CD8-positive, alpha-beta memory T cell (primary cell): ENCODE data around the gene CRTAC1. TPM values are rescaled to one million over a fixed set of nuclear protein-coding genes. Genes with fewer than 3 reads are reported as not detected.

Source experiments
- CTCF ChIA-PET: fragments of 350-600 bp; sonication (Branson Sonifier 250); formaldehyde crosslinking; loops from one replicate; lab custom pipeline; 2021; ENCODE audit warnings: antibody characterized with exemption; lab: Charles Lee
- POLR2A ChIA-PET: fragments of 350-600 bp; sonication (Branson Sonifier 250); formaldehyde crosslinking; loops from one replicate; lab custom pipeline; 2021; ENCODE audit warnings: antibody characterized with exemption; lab: Charles Lee
- DNase-seq, 5 donors: peaks; one replicate each; pipeline versions ENCODE4 v3.0.0 to v3.0.0-alpha.2; 2020 to 2022; ENCODE audit warnings: mixed read lengths in 1 of 5
- H3K27ac ChIP-seq: one replicate; pipeline ENCODE4 v1.7.0; 2013; ENCODE audit warnings: low read depth, mild to moderate bottlenecking, low read length, moderate library complexity
- H3K27me3 ChIP-seq: 2 replicates; pipeline ENCODE4 v1.7.0; 2013; ENCODE audit warnings: low read length, mild to moderate bottlenecking; ENCODE audit not compliant: insufficient read depth, poor library complexity, severe bottlenecking
- H3K36me3 ChIP-seq: 2 replicates; pipeline ENCODE4 v1.7.0; 2013; ENCODE audit warnings: mild to moderate bottlenecking, low read length, moderate library complexity; ENCODE audit not compliant: insufficient read depth
- H3K4me1 ChIP-seq: 2 replicates; pipeline ENCODE4 v1.7.0; 2013; ENCODE audit warnings: mild to moderate bottlenecking, low read length, moderate library complexity; ENCODE audit not compliant: insufficient read depth
- H3K4me3 ChIP-seq: 2 replicates; pipeline ENCODE4 v1.7.0; 2013; ENCODE audit warnings: mild to moderate bottlenecking, low read length
- H3K9me3 ChIP-seq: 2 replicates; pipeline ENCODE4 v1.7.0; 2013; ENCODE audit warnings: mild to moderate bottlenecking, low read length
- H3K27ac Mint-ChIP-seq, 8 donors: one replicate each; pipeline ENCODE4 v1.8.0; 2020 to 2021; ENCODE audit warnings: mixed read lengths in 8 of 8, mild to moderate bottlenecking in 6 of 8, inconsistent platforms in 3 of 8, moderate library complexity in 3 of 8
- H3K27me3 Mint-ChIP-seq, 2 donors: one replicate each; pipeline ENCODE4 v1.8.0; 2020 to 2021; ENCODE audit warnings: mixed read lengths in 2 of 2, mild to moderate bottlenecking in 1 of 2, moderate library complexity in 1 of 2
- H3K36me3 Mint-ChIP-seq, 3 donors: one replicate each; pipeline ENCODE4 v1.8.0; 2020 to 2021; ENCODE audit warnings: mixed read lengths in 3 of 3, inconsistent platforms in 1 of 3, mild to moderate bottlenecking in 1 of 3
- H3K4me1 Mint-ChIP-seq, 3 donors: one replicate each; pipeline ENCODE4 v1.8.0; 2020 to 2021; ENCODE audit warnings: mixed read lengths in 3 of 3, inconsistent platforms in 1 of 3, mild to moderate bottlenecking in 1 of 3
- H3K4me3 Mint-ChIP-seq, 7 donors: one replicate each; pipeline ENCODE4 v1.8.0; 2020 to 2021; ENCODE audit warnings: mixed read lengths in 7 of 7, mild to moderate bottlenecking in 6 of 7, moderate library complexity in 4 of 7, inconsistent platforms in 2 of 7
- H3K9me3 Mint-ChIP-seq, 5 donors: one replicate each; pipeline ENCODE4 v1.8.0; 2020 to 2022; ENCODE audit warnings: mixed read lengths in 5 of 5, mild to moderate bottlenecking in 3 of 5, moderate library complexity in 2 of 5, inconsistent platforms in 1 of 5
- polyA plus RNA-seq: library from polyadenylated mRNA; unstranded; fragments of 300-500 nt; fragmentation: Illumina TruSeq; gene quantifications from one replicate; pipeline ENCODE4 v1.2.3, GENCODE V29; 2021
- total RNA-seq, 2 experiments: library from RNA; stranded (reverse); gene quantifications; one replicate each; pipeline ENCODE4 v1.2.3, GENCODE V29; 2021

The CRTAC1 gene
- total and polyA plus RNA-seq, 3 experiments from 2014 or later, result not detected

DNA sequence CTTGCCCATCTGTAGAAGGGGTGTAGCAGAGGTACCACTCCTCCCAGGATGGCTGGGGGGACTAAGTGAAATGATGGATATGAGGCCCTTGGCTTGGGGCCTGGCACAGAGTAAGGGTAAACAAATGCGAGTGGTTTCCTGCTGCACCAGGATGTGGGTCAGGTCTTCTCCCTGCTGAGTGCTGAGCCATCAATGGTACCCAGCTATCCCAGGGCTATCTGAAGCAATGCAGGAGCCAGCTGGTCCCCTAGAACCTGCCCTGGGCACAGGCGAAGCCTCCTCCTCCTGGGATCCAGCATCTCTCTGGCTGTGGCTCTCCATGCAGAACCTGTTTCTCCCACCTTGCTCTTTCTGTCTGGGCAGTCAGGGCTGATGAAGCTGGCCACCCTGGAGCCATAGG lies 201.7 kb downstream of the CRTAC1 start:
- Mint-ChIP-seq H3K4me1 (peaks cover 19 to 21% (median 20%) of the 10 kb centered on the region in 3 donors), H3K27me3 (peaks cover 0 to 2% of the 10 kb centered on the region in 2 donors), H3K36me3 (peaks cover 0 to 1% (median 0%) of the 10 kb centered on the region in 3 donors), H3K9me3 (no peaks in the 10 kb centered on the region), H3K27ac (peak overlapping the region in 6 of 8 donors; percentile 45 to 82 (median 64)), H3K4me3 (peak overlapping the region in 1 of 7 donors; percentile 41)
- no peaks in the 10 kb centered on the region for H3K9me3 ChIP-seq
- no peaks in the 10 kb centered on the region for H3K27me3 ChIP-seq
- H3K4me1 ChIP-seq, result peaks cover 18% of the 10 kb centered on the region
- no peak overlapping the region for H3K4me3 ChIP-seq
- H3K27ac ChIP-seq, result no peak overlapping the region
- no peak for DNase-seq
- CTCF ChIA-PET, result interaction anchor here (1.6 kb wide), 2 partner anchors 36 to 40 kb away, joined by 4 to 5 read pairs; no protein-coding TSS in a partner anchor
- POLR2A ChIA-PET, result no interaction called here
- H3K36me3 ChIP-seq, result no peaks in the 10 kb centered on the region

DNA sequence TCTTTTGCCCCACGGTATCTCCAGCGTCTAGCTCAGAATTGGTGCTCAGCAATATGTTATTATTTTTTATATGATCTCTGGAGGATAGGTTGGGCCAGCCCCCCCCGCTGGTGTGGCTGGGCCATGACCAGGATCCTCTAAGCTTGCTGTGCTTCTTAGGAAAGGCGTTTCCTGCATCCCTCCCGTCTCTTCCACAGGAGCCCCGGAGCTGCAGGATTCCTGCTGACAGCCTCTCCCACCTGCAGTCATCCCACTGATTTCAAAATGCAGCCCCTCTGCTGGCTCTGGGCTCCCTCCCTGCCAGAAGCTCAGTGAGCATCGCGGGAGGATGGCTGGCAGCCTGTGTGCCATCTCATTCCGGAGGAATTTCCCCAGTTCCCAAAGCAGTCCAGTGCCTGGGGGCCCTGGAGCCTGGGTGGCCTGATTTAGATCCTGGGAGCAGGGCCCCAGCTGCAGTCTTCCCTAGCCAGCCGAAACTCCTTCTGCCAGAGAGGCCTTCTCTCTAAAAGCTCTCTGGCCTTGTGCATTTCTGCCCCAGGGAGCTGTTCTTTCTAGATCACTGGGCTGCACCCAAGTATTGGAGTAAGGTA lies 202.6 kb downstream of the CRTAC1 start:
- no peaks in the 10 kb centered on the region for H3K9me3 ChIP-seq
- H3K4me3 ChIP-seq, result no peak overlapping the region
- ChIA-PET CTCF (interaction anchor here (1.6 kb wide), 2 partner anchors 36 to 41 kb away, joined by 4 to 5 read pairs; no protein-coding TSS in a partner anchor), POLR2A (no interaction called here)
- no peaks in the 10 kb centered on the region for H3K36me3 ChIP-seq
- H3K9me3 Mint-ChIP-seq, result no peaks in the 10 kb centered on the region
- peak overlapping the region in 2 of 8 donors; percentile 7 to 82 for H3K27ac Mint-ChIP-seq
- no peak for DNase-seq
- H3K4me3 Mint-ChIP-seq, result no peak overlapping the region
- H3K4me1 ChIP-seq, result peaks cover 18% of the 10 kb centered on the region
- no peak overlapping the region for H3K27ac ChIP-seq
- H3K36me3 Mint-ChIP-seq, result peaks cover 0 to 1% (median 0%) of the 10 kb centered on the region in 3 donors
- no peaks in the 10 kb centered on the region for H3K27me3 ChIP-seq
- peaks cover 19 to 21% (median 20%) of the 10 kb centered on the region in 3 donors for H3K4me1 Mint-ChIP-seq
- peaks cover 0 to 2% of the 10 kb centered on the region in 2 donors for H3K27me3 Mint-ChIP-seq

- CTCF ChIA-PET, result no interaction called here
- Histone ChIP-seq H3K9me3 (no peaks in the 10 kb centered on the region), H3K4me3 (no peak overlapping the region), H3K36me3 (no peaks in the 10 kb centered on the region), H3K27ac (no peak overlapping the region), H3K27me3 (no peaks in the 10 kb centered on the region), H3K4me1 (peaks cover 18% of the 10 kb centered on the region)
- no peak overlapping the region for H3K4me3 Mint-ChIP-seq
- peak overlapping the region in 2 of 8 donors; percentile 19 to 45 for H3K27ac Mint-ChIP-seq
- POLR2A ChIA-PET, result no interaction called here
- peaks cover 19 to 21% (median 20%) of the 10 kb centered on the region in 3 donors for H3K4me1 Mint-ChIP-seq
- H3K27me3 Mint-ChIP-seq, result peaks cover 0 to 2% of the 10 kb centered on the region in 2 donors
- DNase-seq, result no peak
- no peaks in the 10 kb centered on the region for H3K9me3 Mint-ChIP-seq
- H3K36me3 Mint-ChIP-seq, result peaks cover 0 to 1% (median 0%) of the 10 kb centered on the region in 3 donors
Observed at GRCh38 chr10:97826892-97827291, 203.5 kb downstream of the CRTAC1 start.

DNA sequence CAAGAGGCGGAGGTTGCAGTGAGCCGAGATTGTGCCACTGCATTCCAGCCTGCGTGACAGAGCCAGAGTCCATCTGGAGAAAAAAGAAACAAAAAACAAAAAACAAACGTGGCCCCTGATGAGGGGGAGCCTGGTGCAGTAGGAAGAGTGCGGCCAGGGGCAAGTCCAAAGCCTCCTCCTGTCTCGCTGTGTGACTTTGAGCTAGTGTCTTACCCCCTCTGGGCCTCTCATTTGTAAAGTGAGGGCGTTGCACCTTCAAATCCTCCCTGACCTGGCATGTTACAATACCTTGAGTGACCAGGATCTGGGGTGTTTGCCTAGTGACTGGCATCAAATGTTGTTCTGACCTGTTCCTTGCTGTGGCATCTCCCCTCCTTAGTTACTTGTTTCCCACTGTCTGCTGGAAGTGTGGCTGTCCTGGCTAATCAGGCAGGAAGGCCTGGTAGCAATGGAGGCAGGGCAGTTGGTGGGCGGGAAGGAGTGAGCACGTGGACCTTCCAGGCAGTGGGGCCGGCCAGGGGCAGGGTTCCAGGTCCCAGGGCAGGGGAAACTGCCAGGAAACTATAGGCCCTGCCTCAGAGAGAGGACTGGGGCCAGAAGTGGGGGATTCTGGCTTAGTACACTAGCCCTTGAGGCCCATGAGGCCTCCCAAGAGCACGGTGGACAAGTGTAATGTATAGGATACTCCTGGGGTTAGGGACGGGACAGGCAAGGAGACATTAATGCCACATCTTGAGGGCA lies 205.2 kb downstream of the CRTAC1 start:
- peaks cover 0 to 2% of the 10 kb centered on the region in 2 donors for H3K27me3 Mint-ChIP-seq
- ChIA-PET CTCF (interaction anchor here (0.6 kb wide), 1 partner anchor 1467 kb away, joined by 3 read pairs; no protein-coding TSS in a partner anchor), POLR2A (no interaction called here)
- no peaks in the 10 kb centered on the region for H3K9me3 ChIP-seq
- no peak overlapping the region for H3K4me3 Mint-ChIP-seq
- H3K27ac ChIP-seq, result no peak overlapping the region
- DNase-seq, result no peak
- H3K36me3 Mint-ChIP-seq, result peaks cover 0 to 1% (median 0%) of the 10 kb centered on the region in 3 donors
- peaks cover 17 to 20% (median 18%) of the 10 kb centered on the region in 3 donors for H3K4me1 Mint-ChIP-seq
- peak overlapping the region in 2 of 8 donors; percentile 26 to 47 for H3K27ac Mint-ChIP-seq
- peaks cover 18% of the 10 kb centered on the region for H3K4me1 ChIP-seq
- H3K36me3 ChIP-seq, result no peaks in the 10 kb centered on the region
- H3K4me3 ChIP-seq, result no peak overlapping the region
- no peaks in the 10 kb centered on the region for H3K27me3 ChIP-seq
- H3K9me3 Mint-ChIP-seq, result no peaks in the 10 kb centered on the region

DNA sequence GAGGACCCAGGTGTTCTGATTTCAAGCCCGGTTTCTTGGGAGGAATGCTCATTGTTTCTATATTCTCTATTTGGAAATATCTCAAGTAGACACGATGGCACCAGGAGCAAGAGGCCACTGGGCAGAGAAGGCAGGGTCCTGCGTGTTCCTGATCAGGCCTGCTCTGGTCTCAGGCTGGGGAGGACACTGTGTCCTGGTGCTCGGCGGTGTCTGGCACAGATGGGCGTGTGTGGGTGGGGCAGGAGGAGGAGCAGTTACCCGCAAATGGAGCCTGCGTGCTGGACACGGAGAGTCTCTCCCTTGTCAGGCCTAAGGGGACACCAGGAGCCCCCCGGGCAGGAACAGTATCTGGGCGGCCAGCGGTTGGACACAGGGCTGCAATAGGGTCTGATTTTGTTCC lies 206.7 kb downstream of the CRTAC1 start:
- no peak for DNase-seq
- CTCF ChIA-PET, result no interaction called here
- no peaks in the 10 kb centered on the region for H3K36me3 ChIP-seq
- Mint-ChIP-seq H3K4me1 (peaks cover 6 to 7% (median 7%) of the 10 kb centered on the region in 3 donors), H3K27me3 (peaks cover 2 to 3% of the 10 kb centered on the region in 2 donors), H3K36me3 (peaks cover 0 to 3% (median 0%) of the 10 kb centered on the region in 3 donors), H3K27ac (peak overlapping the region in 1 of 8 donors; percentile 77), H3K9me3 (no peaks in the 10 kb centered on the region), H3K4me3 (no peak overlapping the region)
- no peaks in the 10 kb centered on the region for H3K27me3 ChIP-seq
- H3K9me3 ChIP-seq, result no peaks in the 10 kb centered on the region
- H3K4me3 ChIP-seq, result no peak overlapping the region
- peaks cover 8% of the 10 kb centered on the region for H3K4me1 ChIP-seq
- POLR2A ChIA-PET, result no interaction called here
- H3K27ac ChIP-seq, result no peak overlapping the region

DNA sequence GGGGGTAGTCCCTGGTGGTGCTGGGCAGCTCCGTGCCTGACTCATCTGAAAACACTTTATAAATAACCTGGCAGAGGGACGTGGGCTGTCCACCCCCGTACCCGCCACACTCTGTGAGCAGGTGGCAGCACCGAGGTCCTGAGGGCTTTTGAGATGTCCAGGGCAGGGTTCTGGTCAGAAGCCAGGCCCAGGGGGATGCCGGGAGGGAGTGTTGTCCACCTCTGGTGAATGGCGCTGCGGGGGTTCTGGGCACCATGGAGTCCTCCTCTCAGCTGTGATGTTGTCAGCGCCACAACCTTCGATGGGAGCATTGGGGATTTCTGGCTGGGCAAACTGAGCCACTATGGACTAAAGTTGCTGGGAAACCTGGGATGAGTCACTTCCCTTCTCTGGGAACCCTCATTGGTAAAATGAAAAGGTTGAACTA lies 208.1 kb downstream of the CRTAC1 start:
- peaks cover 0 to 4% (median 3%) of the 10 kb centered on the region in 3 donors for H3K36me3 Mint-ChIP-seq
- no peak overlapping the region for H3K27ac Mint-ChIP-seq
- ChIA-PET POLR2A (interaction anchor here (0.7 kb wide), 1 partner anchor 43 kb away, joined by 3 read pairs; no protein-coding TSS in a partner anchor), CTCF (no interaction called here)
- no peaks in the 10 kb centered on the region for H3K4me1 Mint-ChIP-seq
- no peak overlapping the region for H3K4me3 Mint-ChIP-seq
- Histone ChIP-seq H3K27me3 (no peaks in the 10 kb centered on the region), H3K9me3 (no peaks in the 10 kb centered on the region), H3K27ac (no peak overlapping the region), H3K4me3 (no peak overlapping the region), H3K4me1 (no peaks in the 10 kb centered on the region), H3K36me3 (no peaks in the 10 kb centered on the region)
- no peaks in the 10 kb centered on the region for H3K9me3 Mint-ChIP-seq
- H3K27me3 Mint-ChIP-seq, result peaks cover 2 to 11% of the 10 kb centered on the region in 2 donors
- DNase-seq, result no peak

DNA sequence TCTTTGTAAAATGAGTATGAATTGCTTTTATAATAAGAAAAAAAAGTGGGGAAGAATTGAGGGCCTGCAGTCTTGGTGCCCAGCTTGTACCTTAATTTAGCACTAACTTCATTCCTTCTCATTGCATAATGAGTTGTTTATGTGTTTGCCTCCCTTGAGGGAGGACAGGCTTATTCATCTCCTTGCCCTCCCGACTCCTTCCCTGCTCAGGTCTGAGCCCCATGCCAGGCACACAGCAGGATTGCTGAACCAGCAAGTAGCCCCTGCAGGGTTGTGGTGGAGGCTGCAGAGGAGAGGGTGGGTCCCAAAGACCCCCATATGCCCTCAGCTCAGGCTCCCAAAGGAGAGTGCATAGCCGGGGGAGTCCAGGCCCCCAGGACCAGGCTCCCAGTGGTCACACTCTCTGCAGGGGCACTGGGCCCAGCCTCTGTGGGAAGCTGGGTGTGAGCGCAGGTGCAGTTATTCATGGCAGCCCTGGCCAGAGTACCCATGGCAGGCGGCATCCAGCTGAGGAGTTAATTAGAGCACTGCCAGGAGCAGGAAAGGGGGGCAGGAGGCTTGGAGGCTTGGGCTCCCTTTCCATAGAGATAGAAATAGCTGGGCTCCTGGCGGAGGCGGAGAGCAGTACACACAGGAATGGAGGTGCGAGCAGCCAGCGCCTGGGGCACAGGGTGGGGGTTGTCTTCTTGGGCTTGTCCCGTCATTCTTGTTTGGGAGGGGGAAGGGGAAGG lies 208.9 kb downstream of the CRTAC1 start:
- Histone ChIP-seq H3K27me3 (no peaks in the 10 kb centered on the region), H3K4me1 (no peaks in the 10 kb centered on the region), H3K9me3 (no peaks in the 10 kb centered on the region), H3K36me3 (no peaks in the 10 kb centered on the region), H3K27ac (no peak overlapping the region), H3K4me3 (no peak overlapping the region)
- no peaks in the 10 kb centered on the region for H3K9me3 Mint-ChIP-seq
- no peaks in the 10 kb centered on the region for H3K4me1 Mint-ChIP-seq
- peaks cover 2 to 11% of the 10 kb centered on the region in 2 donors for H3K27me3 Mint-ChIP-seq
- H3K27ac Mint-ChIP-seq, result no peak overlapping the region
- POLR2A ChIA-PET, result interaction anchor here (0.7 kb wide), 1 partner anchor 44 kb away, joined by 3 read pairs; no protein-coding TSS in a partner anchor
- H3K4me3 Mint-ChIP-seq, result no peak overlapping the region
- peaks cover 0 to 4% (median 1%) of the 10 kb centered on the region in 3 donors for H3K36me3 Mint-ChIP-seq
- CTCF ChIA-PET, result no interaction called here
- no peak for DNase-seq
